T-cell (primary cell): ENCODE measurements around the gene GET4. TPM values are rescaled to one million over a fixed set of nuclear protein-coding genes. Genes with fewer than 3 reads are reported as not detected.

Experiments used
- ATAC-seq, 4 experiments: fragments of 200-7000 bp in 3 of 4; fragments of 150-1000 bp in 1 of 4; cut with Tn5 transposase; replicated peaks in 1 of 4; 1 replicate in 3 of 4; 2 replicates in 1 of 4; pipeline ENCODE4 v1.10.0; 2021; ENCODE audit warnings: moderate library complexity in 3 of 4, mild to moderate bottlenecking in 2 of 4, moderate number of reproducible peaks in 1 of 4
- CTCF ChIA-PET, 2 donors: fragments of 300-600 bp; sonication (Branson Sonifier 250); formaldehyde crosslinking; loops; one replicate each; lab custom pipeline; 2022; ENCODE audit warnings: antibody characterized with exemption in 2 of 2; lab: Charles Lee
- POLR2A ChIA-PET, 2 donors: fragments of 300-600 bp; sonication (Branson Sonifier 250); formaldehyde crosslinking; loops; one replicate each; lab custom pipeline; 2022; ENCODE audit warnings: antibody characterized with exemption in 2 of 2; lab: Charles Lee
- DNase-seq, 35 experiments: peaks; one replicate each; pipeline versions ENCODE4 v3.0.0 to v3.0.0-alpha.2; 2013 to 2023
- H3K27ac ChIP-seq: one replicate; pipeline ENCODE4 v1.5.1; 2013; ENCODE audit warnings: low read length
- H3K27me3 ChIP-seq, 2 experiments: replicated peaks in 1 of 2; 1 replicate in 1 of 2; 2 replicates in 1 of 2; pipeline versions ENCODE4 v1.6.1 to v1.7.0; 2013; ENCODE audit warnings: low read length in 1 of 2, mixed read lengths in 1 of 2; ENCODE audit not compliant: control insufficient read depth in 2 of 2, insufficient read depth in 2 of 2; ENCODE audit errors: extremely low read depth in 1 of 2
- H3K36me3 ChIP-seq, 2 donors: 1 replicate in 1 of 2; 2 replicates in 1 of 2; pipeline versions ENCODE4 v1.6.1 to v1.7.0; 2013; ENCODE audit warnings: low read length in 1 of 2; ENCODE audit not compliant: control insufficient read depth in 2 of 2, insufficient read depth in 1 of 2; ENCODE audit errors: extremely low read depth in 1 of 2
- H3K4me1 ChIP-seq, 2 experiments: 1 replicate in 1 of 2; 2 replicates in 1 of 2; pipeline versions ENCODE4 v1.6.1 to v1.7.0; 2013; ENCODE audit warnings: low read length in 2 of 2, mixed read lengths in 1 of 2; ENCODE audit not compliant: insufficient read depth in 2 of 2, control insufficient read depth in 1 of 2; ENCODE audit errors: extremely low read depth in 1 of 2
- H3K4me3 ChIP-seq, 2 donors: 1 replicate in 1 of 2; 2 replicates in 1 of 2; pipeline versions ENCODE4 v1.5.1 to v1.7.0; 2013; ENCODE audit warnings: mild to moderate bottlenecking in 2 of 2, low read length in 1 of 2, moderate library complexity in 1 of 2; ENCODE audit not compliant: control insufficient read depth in 1 of 2; ENCODE audit errors: extremely low read depth in 1 of 2
- H3K9me3 ChIP-seq: 2 replicates; pipeline ENCODE4 v1.7.0; 2013
- H3K27ac Mint-ChIP-seq, 2 donors: one replicate each; pipeline ENCODE4 v1.8.0; 2020 to 2021; ENCODE audit warnings: mild to moderate bottlenecking in 2 of 2, mixed read lengths in 2 of 2
- H3K27me3 Mint-ChIP-seq, 2 donors: one replicate each; pipeline ENCODE4 v1.8.0; 2021 to 2022; ENCODE audit warnings: mixed read lengths in 2 of 2
- H3K36me3 Mint-ChIP-seq: one replicate; pipeline ENCODE4 v1.8.0; 2021; ENCODE audit warnings: mixed read lengths
- H3K4me1 Mint-ChIP-seq, 3 donors: one replicate each; pipeline ENCODE4 v1.8.0; 2020 to 2022; ENCODE audit warnings: mixed read lengths in 3 of 3, mild to moderate bottlenecking in 1 of 3
- H3K4me3 Mint-ChIP-seq, 3 donors: one replicate each; pipeline ENCODE4 v1.8.0; 2020 to 2022; ENCODE audit warnings: mild to moderate bottlenecking in 3 of 3, mixed read lengths in 3 of 3, moderate library complexity in 3 of 3
- H3K9me3 Mint-ChIP-seq, 3 donors: one replicate each; pipeline ENCODE4 v1.8.0; 2020 to 2022; ENCODE audit warnings: mixed read lengths in 3 of 3
- WGBS: methylation state at CpG from one replicate; pipeline ENCODE4 v1.1.5; 2013; ENCODE audit warnings: missing lambda C conversion rate; ENCODE audit not compliant: insufficient coverage; 5-methylcytosine and 5-hydroxymethylcytosine counted together
- total RNA-seq, 35 experiments: library from RNA in 6 of 35; stranded (reverse) in 6 of 35; fragments of 120-200 nt in 1 of 35; gene quantifications; one replicate each; pipeline versions ENCODE4 v1.2.1 to v1.2.4 and lab custom pipeline; 2013 to 2026

GET4 gene
- total RNA-seq, 5 donors from 2014 or later (not counting 1 experiment from before 2014, with no cell fraction given), result 52.2 to 76.4 (median 54.7) TPM

DNA sequence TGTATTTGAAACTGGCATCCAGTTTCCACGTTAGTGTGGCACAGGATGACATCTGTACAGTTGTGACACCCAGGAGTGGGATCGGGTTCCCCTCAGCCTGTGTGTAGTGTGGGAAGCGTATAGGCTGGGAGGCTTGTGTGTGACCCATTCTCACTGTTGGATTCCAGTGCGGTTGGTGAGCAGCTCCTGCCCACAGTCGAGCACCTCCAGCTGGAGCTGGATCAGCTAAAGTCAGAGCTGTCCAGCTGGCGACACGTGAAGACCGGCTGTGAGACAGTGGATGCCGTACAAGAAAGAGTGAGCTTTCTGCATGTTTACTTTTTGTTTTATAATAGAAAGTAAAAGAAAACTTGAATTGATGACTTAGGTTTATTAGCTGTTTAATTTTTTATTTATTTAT lies 18.7 kb upstream of the GET4 start:
- no peak overlapping the region for H3K27ac Mint-ChIP-seq
- Histone ChIP-seq H3K27ac (no peak overlapping the region), H3K36me3 (peaks cover 40 to 84% of the 10 kb centered on the region in 2 donors), H3K9me3 (no peaks in the 10 kb centered on the region), H3K4me3 (no peak overlapping the region), H3K27me3 (no peaks in the 10 kb centered on the region), H3K4me1 (no peaks in the 10 kb centered on the region)
- H3K27me3 Mint-ChIP-seq, result no peaks in the 10 kb centered on the region
- H3K4me1 Mint-ChIP-seq, result no peaks in the 10 kb centered on the region
- ATAC-seq (no peak), DNase-seq (no peak)
- no peaks in the 10 kb centered on the region for H3K9me3 Mint-ChIP-seq
- peaks cover 65% of the 10 kb centered on the region for H3K36me3 Mint-ChIP-seq
- H3K4me3 Mint-ChIP-seq, result no peak overlapping the region
- 97% methylated on average over 7 of the region's 9 CpGs for WGBS
- POLR2A ChIA-PET, result interaction anchor here in 1 of 2 donors (0.7 kb wide), 1 partner anchor 540 kb away, joined by 3 read pairs; no protein-coding TSS in a partner anchor
- CTCF ChIA-PET, result no interaction called here

DNA sequence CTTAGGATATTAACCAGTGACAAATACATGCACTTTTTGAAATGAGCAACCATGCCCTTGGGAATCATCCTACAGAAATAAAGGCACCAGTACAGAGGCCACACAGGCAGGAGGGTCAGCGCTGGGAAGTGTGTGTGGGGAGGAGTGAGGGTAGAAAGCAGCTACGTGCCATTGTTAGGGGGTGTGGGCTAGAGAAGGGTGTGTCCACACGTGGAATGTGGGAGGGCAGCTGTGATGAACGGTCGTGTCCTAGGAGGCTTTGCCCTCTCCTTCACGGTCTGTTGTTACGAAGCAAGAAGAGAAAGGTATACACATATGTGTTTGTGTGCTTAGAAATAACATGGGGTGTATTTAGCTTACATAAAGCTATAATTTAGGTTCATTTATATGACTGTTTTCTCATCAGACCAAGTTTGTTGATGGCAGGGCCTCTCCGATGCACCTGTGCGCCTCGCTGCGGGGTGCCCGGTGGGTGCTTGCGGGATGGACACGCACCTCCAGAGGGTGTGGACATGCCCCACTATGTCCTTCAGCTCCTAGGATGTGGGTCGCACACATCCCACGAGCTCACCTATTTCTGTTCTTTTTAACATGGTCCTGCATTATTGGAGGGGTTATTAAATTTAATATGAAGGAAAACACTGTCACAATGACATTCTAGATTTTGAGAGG lies 16.9 kb upstream of the GET4 start:
- H3K4me1 Mint-ChIP-seq, result no peaks in the 10 kb centered on the region
- Histone ChIP-seq H3K27ac (no peak overlapping the region), H3K27me3 (no peaks in the 10 kb centered on the region), H3K4me3 (no peak overlapping the region), H3K4me1 (no peaks in the 10 kb centered on the region), H3K36me3 (peaks cover 33 to 71% of the 10 kb centered on the region in 2 donors), H3K9me3 (no peaks in the 10 kb centered on the region)
- H3K27me3 Mint-ChIP-seq, result no peaks in the 10 kb centered on the region
- H3K9me3 Mint-ChIP-seq, result no peaks in the 10 kb centered on the region
- ATAC-seq, result no peak
- no peak for DNase-seq
- no peak overlapping the region for H3K4me3 Mint-ChIP-seq
- peaks cover 59% of the 10 kb centered on the region for H3K36me3 Mint-ChIP-seq
- POLR2A ChIA-PET, result no interaction called here
- CTCF ChIA-PET, result no interaction called here
- WGBS, result 91% methylated on average over 8 of the region's 16 CpGs
- no peak overlapping the region for H3K27ac Mint-ChIP-seq

DNA sequence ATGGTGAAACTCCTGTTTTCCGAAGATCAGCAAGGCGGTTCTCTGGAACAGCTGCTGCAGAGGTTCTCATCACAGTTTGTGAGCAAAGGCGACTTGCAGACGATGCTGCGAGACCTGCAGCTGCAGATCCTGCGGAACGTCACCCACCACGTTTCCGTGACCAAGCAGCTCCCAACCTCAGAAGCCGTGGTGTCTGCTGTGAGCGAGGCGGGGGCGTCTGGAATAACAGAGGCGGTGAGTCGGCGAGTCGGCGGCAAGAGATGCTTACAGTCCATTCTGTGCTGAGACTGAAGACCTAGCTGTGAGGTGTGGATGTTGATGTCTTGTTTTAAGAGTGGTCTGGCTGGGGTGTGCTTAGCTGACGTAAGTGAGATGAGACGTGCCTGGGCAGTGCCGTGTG lies 16.2 kb upstream of the GET4 start:
- peaks cover 63% of the 10 kb centered on the region for H3K36me3 Mint-ChIP-seq
- 87% methylated on average over 20 of the region's 21 CpGs for WGBS
- peaks cover 36 to 68% of the 10 kb centered on the region in 2 donors for H3K36me3 ChIP-seq
- H3K27ac ChIP-seq, result no peak overlapping the region
- ChIA-PET CTCF (no interaction called here), POLR2A (no interaction called here)
- H3K27me3 Mint-ChIP-seq, result no peaks in the 10 kb centered on the region
- DNase-seq (no peak), ATAC-seq (no peak)
- no peaks in the 10 kb centered on the region for H3K9me3 ChIP-seq
- H3K4me3 Mint-ChIP-seq, result no peak overlapping the region
- H3K27ac Mint-ChIP-seq, result no peak overlapping the region
- H3K4me1 Mint-ChIP-seq, result no peaks in the 10 kb centered on the region
- no peaks in the 10 kb centered on the region for H3K9me3 Mint-ChIP-seq
- H3K27me3 ChIP-seq, result no peaks in the 10 kb centered on the region
- H3K4me1 ChIP-seq, result no peaks in the 10 kb centered on the region
- no peak overlapping the region for H3K4me3 ChIP-seq

DNA sequence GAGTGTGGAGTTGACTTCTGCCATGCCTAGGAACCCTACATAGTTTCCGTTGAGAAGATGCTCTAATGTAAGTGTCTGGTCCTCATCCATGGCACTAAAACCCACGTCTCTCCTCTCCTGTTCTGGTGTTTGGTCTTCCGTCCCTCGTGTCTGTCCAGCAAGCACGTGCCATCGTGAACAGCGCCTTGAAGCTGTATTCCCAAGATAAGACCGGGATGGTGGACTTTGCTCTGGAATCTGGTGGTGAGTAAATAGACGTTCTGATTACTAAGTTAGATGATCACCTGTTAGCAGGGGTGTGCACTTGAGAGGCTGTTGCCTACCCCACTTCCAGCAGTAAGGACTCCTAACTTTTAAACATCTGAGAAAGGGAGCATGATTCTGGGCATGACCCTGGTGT lies 15.1 kb upstream of the GET4 start:
- H3K27ac ChIP-seq, result no peak overlapping the region
- no peak overlapping the region for H3K4me3 ChIP-seq
- H3K4me1 ChIP-seq, result no peaks in the 10 kb centered on the region
- Mint-ChIP-seq H3K36me3 (peaks cover 66% of the 10 kb centered on the region), H3K4me3 (no peak overlapping the region), H3K27ac (no peak overlapping the region), H3K27me3 (no peaks in the 10 kb centered on the region), H3K4me1 (no peaks in the 10 kb centered on the region), H3K9me3 (no peaks in the 10 kb centered on the region)
- H3K36me3 ChIP-seq, result peaks cover 33 to 67% of the 10 kb centered on the region in 2 donors
- no peaks in the 10 kb centered on the region for H3K27me3 ChIP-seq
- ATAC-seq (no peak), DNase-seq (no peak)
- ChIA-PET POLR2A (no interaction called here), CTCF (no interaction called here)
- 100% methylated on average over 2 of the region's 9 CpGs for WGBS
- H3K9me3 ChIP-seq, result no peaks in the 10 kb centered on the region

DNA sequence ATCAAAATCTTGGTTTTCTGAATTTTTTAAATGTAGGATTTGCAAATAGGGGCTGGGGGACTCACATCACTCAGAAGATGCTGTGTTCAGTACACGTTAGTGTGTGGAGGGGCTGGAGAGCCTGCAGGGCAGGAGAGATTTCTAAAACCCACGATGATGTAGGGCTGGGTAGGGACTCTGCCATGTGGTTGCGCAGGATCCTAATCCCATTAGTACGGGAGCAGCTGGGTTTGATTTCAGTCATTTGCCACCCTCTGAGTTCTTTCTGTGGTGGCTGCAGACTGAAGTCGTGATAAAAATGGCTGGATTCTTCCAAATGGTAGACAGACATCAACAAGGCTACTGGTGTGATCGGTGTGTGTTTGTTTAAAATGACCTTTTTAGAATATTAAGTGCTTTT lies 14.2 kb upstream of the GET4 start:
- Histone ChIP-seq H3K27me3 (no peaks in the 10 kb centered on the region), H3K9me3 (no peaks in the 10 kb centered on the region), H3K4me3 (no peak overlapping the region), H3K4me1 (no peaks in the 10 kb centered on the region), H3K36me3 (peaks cover 33 to 64% of the 10 kb centered on the region in 2 donors), H3K27ac (no peak overlapping the region)
- POLR2A ChIA-PET, result no interaction called here
- CTCF ChIA-PET, result no interaction called here
- Mint-ChIP-seq H3K9me3 (no peaks in the 10 kb centered on the region), H3K27ac (no peak overlapping the region), H3K4me1 (no peaks in the 10 kb centered on the region), H3K27me3 (no peaks in the 10 kb centered on the region), H3K4me3 (no peak overlapping the region), H3K36me3 (peaks cover 66% of the 10 kb centered on the region)
- ATAC-seq (no peak), DNase-seq (no peak)
- WGBS, result 93% methylated on average over 5 of the region's 6 CpGs

DNA sequence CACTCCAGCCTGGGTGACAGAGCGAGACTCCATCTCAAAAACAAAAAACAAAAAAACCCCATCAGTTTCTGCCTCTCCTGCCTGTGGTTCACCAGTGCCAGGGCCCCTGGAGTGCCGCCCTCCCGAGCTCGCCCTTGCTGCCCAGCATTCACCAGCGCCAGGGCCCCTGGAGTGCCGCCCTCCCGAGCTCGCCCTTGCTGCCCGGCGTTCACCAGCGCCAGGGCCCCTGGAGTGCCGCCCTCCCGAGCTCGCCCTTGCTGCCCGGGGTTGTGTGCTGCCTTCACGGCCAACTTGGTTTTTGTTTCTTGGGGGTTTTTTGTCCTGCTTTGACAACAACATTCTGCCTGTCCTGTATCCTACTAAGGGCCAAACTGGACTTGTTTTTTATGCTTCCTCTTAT lies 13.2 kb upstream of the GET4 start:
- H3K27me3 Mint-ChIP-seq, result no peaks in the 10 kb centered on the region
- peaks cover 65% of the 10 kb centered on the region for H3K36me3 Mint-ChIP-seq
- Histone ChIP-seq H3K4me1 (no peaks in the 10 kb centered on the region), H3K27ac (no peak overlapping the region), H3K36me3 (peaks cover 36 to 70% of the 10 kb centered on the region in 2 donors), H3K4me3 (no peak overlapping the region), H3K9me3 (no peaks in the 10 kb centered on the region), H3K27me3 (no peaks in the 10 kb centered on the region)
- H3K4me3 Mint-ChIP-seq, result no peak overlapping the region
- H3K27ac Mint-ChIP-seq, result no peak overlapping the region
- no peak for ATAC-seq
- peaks cover 0 to 2% (median 0%) of the 10 kb centered on the region in 3 donors for H3K4me1 Mint-ChIP-seq
- DNase-seq, result no peak
- H3K9me3 Mint-ChIP-seq, result no peaks in the 10 kb centered on the region
- CTCF ChIA-PET, result no interaction called here
- 89% methylated on average over 8 of the region's 16 CpGs for WGBS
- POLR2A ChIA-PET, result no interaction called here
